Esophagus muscularis mucosa (tissue), 3 donors: ENCODE data around the gene MARK2.

Source experiments
- CTCF ChIP-seq, 3 experiments: fragments of 200-600 bp in 2 of 3; fragments of 450-650 bp in 1 of 3; sonication (generic) in 2 of 3; IDR thresholded peaks; one replicate each; pipeline ENCODE4 v1.5.1; 2017 to 2019; ENCODE audit warnings: antibody characterized with exemption in 3 of 3, mild to moderate bottlenecking in 2 of 3, moderate library complexity in 1 of 3
- EP300 ChIP-seq: sonication (generic); formaldehyde crosslinking; IDR thresholded peaks from one replicate; pipeline ENCODE4 v1.6.1; 2017; ENCODE audit warnings: antibody characterized with exemption

- TF ChIP-seq EP300: no peak
- no peak for TF ChIP-seq CTCF (IDR thresholded peaks at IDR 0.05)
Measured at GRCh38 chr11:63904743-63905142, 65.8 kb downstream of the MARK2 start.
